ENCODE measurements around the gene KRT15. TPM values are rescaled to one million over a fixed set of nuclear protein-coding genes. Genes with fewer than 3 reads are reported as not detected.

The KRT15 gene
- total RNA-seq, 2 experiments from 2014 or later: not detected

GRCh38 chr17:41464682-41465081, 54.0 kb downstream of the KRT15 start:
- ChIA-PET POLR2A (no interaction called here), CTCF (no interaction called here)

GRCh38 chr17:41464173-41464572, 54.5 kb downstream of the KRT15 start:
- POLR2A ChIA-PET: no interaction called here
- CTCF ChIA-PET: no interaction called here

- POLR2A ChIA-PET: no interaction called here
- CTCF ChIA-PET: no interaction called here
Observed at GRCh38 chr17:41463746-41464145, 54.9 kb downstream of the KRT15 start.

Other genes starting within 250 kb of the KRT15 start
- gene KRTAP9-7, start 243.2 kb downstream of the KRT15 start, total RNA-seq: not detected
- not detected for gene KRTAP29-1, start 216.0 kb downstream of the KRT15 start, total RNA-seq
- gene KRTAP16-1, start 209.6 kb downstream of the KRT15 start, total RNA-seq: not detected
- not detected for gene KRTAP17-1, start 203.2 kb downstream of the KRT15 start, total RNA-seq
- gene KRT33A, start 168.1 kb downstream of the KRT15 start, total RNA-seq: not detected
- not detected for gene KRT33B, start 149.1 kb downstream of the KRT15 start, total RNA-seq
- not detected for gene KRT34, start 136.6 kb downstream of the KRT15 start, total RNA-seq
- gene KRT31, start 121.3 kb downstream of the KRT15 start, total RNA-seq: not detected
- gene KRT37, start 94.3 kb downstream of the KRT15 start, total RNA-seq: not detected
- gene KRT38, start 77.9 kb downstream of the KRT15 start, total RNA-seq: not detected
- gene KRT32, start 51.5 kb downstream of the KRT15 start, total RNA-seq: not detected
- not detected for gene KRT35, start 37.7 kb downstream of the KRT15 start, total RNA-seq
- not detected for gene KRT36, start 29.0 kb downstream of the KRT15 start, total RNA-seq
- gene KRT13, start 13.3 kb downstream of the KRT15 start, total RNA-seq: not detected
- gene KRT19, start 9.4 kb upstream of the KRT15 start, total RNA-seq: not detected
- gene KRT9, start 53.2 kb upstream of the KRT15 start, total RNA-seq: not detected
- gene KRT14, start 68.0 kb upstream of the KRT15 start, total RNA-seq: not detected
- not detected for gene KRT16, start 93.9 kb upstream of the KRT15 start, total RNA-seq
- under 1 TPM in 1 of 2 experiments, not detected in 1; 0.27 TPM for gene KRT17, start 105.7 kb upstream of the KRT15 start, total RNA-seq
- gene EIF1, start 170.0 kb upstream of the KRT15 start, total RNA-seq: 1,000 to 10,000 TPM; 1,395 to 1,415 TPM
- gene GAST, start 193.4 kb upstream of the KRT15 start, total RNA-seq: not detected
- gene HAP1, start 215.8 kb upstream of the KRT15 start, total RNA-seq: under 1 TPM; 0.10 to 0.25 TPM

Data from activated CD8-positive, alpha-beta memory T cell treated with anti-CD3 and anti-CD28 coated beads for 36 hours (primary cell).